ENCODE measurements around the gene PDE7B. TPM values are rescaled to one million over a fixed set of nuclear protein-coding genes. Genes with fewer than 3 reads are reported as not detected.

PDE7B gene
- total RNA-seq, 3 donors from 2014 or later (not counting 1 experiment from before 2014, with no cell fraction given), result 0.14 to 0.18 TPM; not detected in 1

GRCh38 chr6:135890876-135891275, 39.4 kb downstream of the PDE7B start:
- intact Hi-C loops (cut with micrococcal nuclease), result no loop called here
- WGBS (ENCODE audit: insufficient coverage), result 87% methylated on average over 3 of the region's 5 CpGs
- DNase-seq, result no peak
- no peaks in the 10 kb centered on the region for H3K9me3 Mint-ChIP-seq
- no peak overlapping the region for H3K4me3 Mint-ChIP-seq
- no peaks in the 10 kb centered on the region for H3K36me3 Mint-ChIP-seq
- H3K4me3 ChIP-seq (ENCODE audit: low read length), result no peak overlapping the region
- H3K4me1 Mint-ChIP-seq, result no peaks in the 10 kb centered on the region
- no peaks in the 10 kb centered on the region for H3K27me3 ChIP-seq (ENCODE audit: control insufficient read depth, insufficient read depth, low read length)
- TF ChIP-seq CTCF (IDR thresholded peaks at IDR 0.05), result no peak
- H3K4me1 ChIP-seq (ENCODE audit: control insufficient read depth, insufficient read depth, low read length), result no peaks in the 10 kb centered on the region
- no peaks in the 10 kb centered on the region for H3K9me3 ChIP-seq (ENCODE audit: control insufficient read depth, insufficient read depth, low read length)
- no peaks in the 10 kb centered on the region for H3K36me3 ChIP-seq (ENCODE audit: control insufficient read depth, insufficient read depth, low read length)
- no peaks in the 10 kb centered on the region for H3K27me3 Mint-ChIP-seq (ENCODE audit: low read depth in 2 of 2)
- H3K27ac ChIP-seq (ENCODE audit: low read length), result no peak overlapping the region
- no peak overlapping the region for H3K27ac Mint-ChIP-seq
- no peak for ATAC-seq

GRCh38 chr6:135891710-135892109, 40.2 kb downstream of the PDE7B start:
- Histone ChIP-seq H3K27ac (ENCODE audit: low read length) (no peak overlapping the region), H3K4me3 (ENCODE audit: low read length) (no peak overlapping the region), H3K27me3 (ENCODE audit: control insufficient read depth, insufficient read depth, low read length) (no peaks in the 10 kb centered on the region), H3K4me1 (ENCODE audit: control insufficient read depth, insufficient read depth, low read length) (peaks cover 2% of the 10 kb centered on the region), H3K36me3 (ENCODE audit: control insufficient read depth, insufficient read depth, low read length) (no peaks in the 10 kb centered on the region), H3K9me3 (ENCODE audit: control insufficient read depth, insufficient read depth, low read length) (no peaks in the 10 kb centered on the region)
- H3K27me3 Mint-ChIP-seq (ENCODE audit: low read depth in 2 of 2), result no peaks in the 10 kb centered on the region
- TF ChIP-seq CTCF (IDR thresholded peaks at IDR 0.05), result no peak
- H3K4me3 Mint-ChIP-seq, result no peak overlapping the region
- H3K27ac Mint-ChIP-seq, result no peak overlapping the region
- H3K9me3 Mint-ChIP-seq, result no peaks in the 10 kb centered on the region
- DNase-seq, result no peak
- no peak for ATAC-seq
- intact Hi-C loops (cut with micrococcal nuclease), result no loop called here
- peaks cover 0 to 3% of the 10 kb centered on the region in 2 donors for H3K4me1 Mint-ChIP-seq
- H3K36me3 Mint-ChIP-seq, result no peaks in the 10 kb centered on the region

GRCh38 chr6:135895231-135895911, 43.9 kb downstream of the PDE7B start:
- Mint-ChIP-seq H3K4me1 (peaks cover 0 to 9% of the 10 kb centered on the region in 2 donors), H3K27me3 (ENCODE audit: low read depth in 2 of 2) (no peaks in the 10 kb centered on the region), H3K9me3 (no peaks in the 10 kb centered on the region), H3K4me3 (no peak overlapping the region), H3K27ac (no peak overlapping the region), H3K36me3 (no peaks in the 10 kb centered on the region)
- H3K9me3 ChIP-seq (ENCODE audit: control insufficient read depth, insufficient read depth, low read length), result no peaks in the 10 kb centered on the region
- no peak for TF ChIP-seq CTCF (IDR thresholded peaks at IDR 0.05)
- no peak for DNase-seq
- H3K27me3 ChIP-seq (ENCODE audit: control insufficient read depth, insufficient read depth, low read length), result no peaks in the 10 kb centered on the region
- 88% methylated on average over 8 of the region's 8 CpGs for WGBS (ENCODE audit: insufficient coverage)
- no peak for ATAC-seq
- H3K36me3 ChIP-seq (ENCODE audit: control insufficient read depth, insufficient read depth, low read length), result no peaks in the 10 kb centered on the region
- intact Hi-C loops (cut with micrococcal nuclease), result no loop called here
- peaks cover 4% of the 10 kb centered on the region for H3K4me1 ChIP-seq (ENCODE audit: control insufficient read depth, insufficient read depth, low read length)
- H3K27ac ChIP-seq (ENCODE audit: low read length), result no peak overlapping the region
- H3K4me3 ChIP-seq (ENCODE audit: low read length), result no peak overlapping the region

- H3K9me3 Mint-ChIP-seq, result no peaks in the 10 kb centered on the region
- H3K4me3 Mint-ChIP-seq, result no peak overlapping the region
- Histone ChIP-seq H3K27me3 (ENCODE audit: control insufficient read depth, insufficient read depth, low read length) (no peaks in the 10 kb centered on the region), H3K36me3 (ENCODE audit: control insufficient read depth, insufficient read depth, low read length) (no peaks in the 10 kb centered on the region), H3K4me3 (ENCODE audit: low read length) (no peak overlapping the region), H3K9me3 (ENCODE audit: control insufficient read depth, insufficient read depth, low read length) (no peaks in the 10 kb centered on the region), H3K4me1 (ENCODE audit: control insufficient read depth, insufficient read depth, low read length) (peaks cover 4% of the 10 kb centered on the region), H3K27ac (ENCODE audit: low read length) (no peak overlapping the region)
- ATAC-seq (no peak), DNase-seq (no peak)
- no peaks in the 10 kb centered on the region for H3K36me3 Mint-ChIP-seq
- H3K27ac Mint-ChIP-seq, result peak overlapping the region in 1 of 2 donors; percentile 12
- intact Hi-C loops (cut with micrococcal nuclease), result no loop called here
- no peak for TF ChIP-seq CTCF (IDR thresholded peaks at IDR 0.05)
- peaks cover 0 to 9% of the 10 kb centered on the region in 2 donors for H3K4me1 Mint-ChIP-seq
- WGBS (ENCODE audit: insufficient coverage), result no CpG with 5 or more reads among the region's 1 CpG
- H3K27me3 Mint-ChIP-seq (ENCODE audit: low read depth in 2 of 2), result no peaks in the 10 kb centered on the region
These were observed 45.6 kb downstream of the PDE7B start for GRCh38 chr6:135897087-135897486.

Measured in natural killer cell (primary cell).